HG03354 (cell line): ENCODE data around the gene RAPGEF2.
"Not testable (repeated sequence)": the region's sequence is repeated elsewhere in the genome, so short reads cannot be mapped to it uniquely, and the experiment has no call there.

Source experiments
- ATAC-seq: cut with Tn5 transposase; IDR thresholded peaks from one replicate; pipeline ENCODE4 v1.9.1; 2021; ENCODE audit warnings: mild to moderate bottlenecking; ENCODE audit not compliant: unreplicated experiment, poor library complexity, severe bottlenecking

RAPGEF2 gene

DNA sequence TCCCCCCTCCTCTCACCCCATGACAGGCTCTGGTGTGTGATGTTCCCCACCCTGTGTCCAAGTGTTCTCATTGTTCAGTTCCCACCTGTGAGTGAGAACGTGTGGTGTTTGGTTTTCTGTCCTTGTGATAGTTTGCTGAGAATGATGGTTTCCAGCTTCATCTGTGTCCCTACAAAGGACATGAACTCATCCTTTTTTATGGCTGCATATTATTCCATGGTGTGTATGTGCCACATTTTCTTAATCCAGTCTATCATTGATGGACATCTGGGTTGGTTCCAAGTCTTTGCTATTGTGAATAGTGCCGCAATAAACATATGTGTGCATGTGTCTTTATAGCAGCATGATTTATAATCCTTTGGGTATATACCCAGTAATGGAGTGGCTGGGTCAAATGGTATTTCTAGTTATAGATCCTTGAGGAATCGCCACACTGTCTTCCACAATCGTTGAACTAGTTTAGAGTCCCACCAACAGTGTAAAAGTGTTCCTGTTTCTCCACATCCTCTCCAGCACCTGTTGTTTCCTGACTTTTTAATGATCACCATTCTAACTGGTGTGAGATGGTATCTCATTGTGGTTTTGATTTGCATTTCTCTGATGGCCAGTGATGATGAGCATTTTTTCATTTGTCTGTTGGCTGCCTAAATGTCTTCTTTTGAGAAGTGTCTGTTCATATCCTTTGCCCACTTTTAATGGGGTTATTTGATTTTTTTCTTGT lies 81.2 kb downstream of the RAPGEF2 start:
- ATAC-seq = not testable (repeated sequence)

DNA sequence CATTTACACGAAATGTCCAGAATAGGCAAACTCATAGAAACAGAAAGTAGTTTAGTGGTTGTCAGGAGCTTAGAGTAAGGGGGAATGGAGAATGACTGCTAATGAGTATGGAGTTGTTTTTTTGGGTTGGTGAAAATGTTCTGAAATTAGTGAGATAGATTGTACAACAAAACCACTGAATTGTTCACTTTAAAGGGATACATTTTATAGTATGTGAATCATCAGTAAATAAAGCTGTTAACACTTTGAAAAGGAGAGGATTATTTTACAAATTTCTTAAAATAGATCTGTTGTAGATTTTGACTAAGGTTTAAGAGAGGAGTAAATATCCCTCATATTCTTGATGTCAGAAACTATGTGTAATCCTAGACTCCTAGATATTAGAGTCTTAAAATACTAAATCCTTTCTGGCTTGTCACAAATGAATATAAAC lies 82.7 kb downstream of the RAPGEF2 start:
- ATAC-seq = no peak

DNA sequence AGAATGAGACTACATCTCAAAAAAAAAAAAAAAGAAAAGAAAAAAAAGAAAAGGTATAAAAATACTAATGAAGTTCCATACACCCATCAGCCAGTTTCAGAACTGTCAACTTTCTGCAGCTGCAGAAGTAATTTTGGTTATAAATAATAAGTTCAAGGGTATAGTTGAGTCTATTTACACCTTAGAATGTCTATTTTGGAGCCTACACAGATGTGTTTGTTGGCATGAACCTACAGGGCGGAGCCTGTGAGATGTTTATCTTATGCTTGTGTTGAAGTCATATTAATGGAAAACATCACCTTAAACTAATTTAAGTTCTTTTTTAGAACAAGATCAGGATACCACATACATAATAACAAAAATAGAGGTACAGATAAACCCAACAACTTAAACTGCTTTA lies 85.8 kb downstream of the RAPGEF2 start:
- no peak for ATAC-seq

DNA sequence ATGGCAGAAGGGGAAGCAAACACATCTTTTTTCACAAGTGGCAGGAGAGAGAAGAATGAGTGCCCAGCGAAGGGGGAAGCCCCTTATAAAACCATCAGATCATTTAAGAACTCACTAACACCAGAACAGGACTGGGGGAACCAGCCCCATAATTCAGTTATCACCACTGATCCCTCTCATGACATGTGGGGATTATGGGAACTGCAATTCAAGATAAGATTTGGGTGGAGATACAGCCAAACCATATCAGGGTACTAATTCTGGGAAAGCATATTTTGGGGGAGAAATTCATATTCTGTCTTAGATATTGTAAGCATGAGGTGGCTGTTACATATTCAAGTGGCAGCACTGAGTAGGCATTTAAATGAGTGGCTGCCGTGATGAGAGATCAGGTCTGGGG lies 87.8 kb downstream of the RAPGEF2 start:
- no peak for ATAC-seq

DNA sequence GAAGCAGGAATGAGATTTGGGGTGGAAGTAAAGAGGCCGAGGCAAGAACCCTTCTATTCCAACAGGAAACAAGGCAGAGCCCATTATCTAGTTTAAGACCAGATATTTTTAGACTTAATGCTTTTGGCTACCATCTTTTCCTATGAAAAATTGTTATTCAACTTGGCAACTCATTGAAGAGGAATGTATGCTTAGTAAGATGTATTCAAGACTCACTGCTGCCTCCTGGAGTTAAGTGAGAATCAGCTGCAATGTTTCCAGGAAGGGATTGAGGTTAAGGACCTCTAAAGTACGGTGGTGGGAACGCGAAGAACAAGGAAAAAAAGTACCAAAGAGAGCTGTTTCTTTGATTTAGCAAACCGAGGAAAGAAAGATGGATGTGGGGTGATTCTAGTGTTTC lies 89.1 kb downstream of the RAPGEF2 start:
- no peak for ATAC-seq

DNA sequence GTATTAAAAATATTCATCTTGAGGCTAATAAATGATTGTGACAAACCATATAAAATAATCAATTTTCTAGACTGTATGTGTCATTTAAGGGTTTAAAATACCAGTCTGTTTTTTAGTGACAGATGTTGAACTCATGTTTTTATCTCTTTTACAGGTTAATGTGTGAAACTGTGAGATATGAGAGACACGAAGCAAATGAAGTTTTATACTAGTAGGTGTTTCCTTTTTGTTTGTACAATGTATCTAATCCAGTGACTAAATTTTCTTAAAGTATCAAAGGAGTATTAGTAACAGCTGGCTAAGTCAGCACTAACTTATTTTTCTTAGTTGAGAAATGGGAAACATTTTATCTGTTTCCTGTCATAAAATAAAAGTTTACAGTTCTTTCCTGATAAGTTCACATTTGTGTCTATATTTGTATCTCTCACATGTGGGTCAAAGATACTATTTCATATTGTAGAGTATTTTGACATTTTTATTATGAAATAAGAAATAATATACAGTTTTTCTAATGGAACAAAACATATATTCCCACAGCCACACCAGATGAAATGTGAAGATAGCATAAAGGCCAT lies 90.3 kb downstream of the RAPGEF2 start:
- ATAC-seq = no peak

DNA sequence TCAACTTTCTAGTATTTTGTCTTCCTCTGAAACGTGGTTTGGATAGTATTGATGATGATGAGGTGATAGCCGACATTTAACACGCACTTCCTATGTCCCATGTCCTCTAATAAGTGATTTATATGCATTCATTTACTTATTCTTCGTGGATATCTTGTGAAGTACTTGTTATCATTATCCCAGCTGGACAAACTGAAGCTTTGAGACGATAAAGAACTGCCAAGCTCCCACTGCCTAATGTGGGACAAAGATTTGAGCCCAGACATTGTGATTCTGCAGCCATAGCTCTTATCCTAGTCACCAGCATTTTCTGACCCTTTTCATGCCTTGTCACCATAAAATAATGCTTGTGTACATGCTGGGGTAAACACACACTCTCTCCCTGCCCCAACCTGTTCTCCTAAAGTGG lies 92.5 kb downstream of the RAPGEF2 start:
- ATAC-seq = no peak

DNA sequence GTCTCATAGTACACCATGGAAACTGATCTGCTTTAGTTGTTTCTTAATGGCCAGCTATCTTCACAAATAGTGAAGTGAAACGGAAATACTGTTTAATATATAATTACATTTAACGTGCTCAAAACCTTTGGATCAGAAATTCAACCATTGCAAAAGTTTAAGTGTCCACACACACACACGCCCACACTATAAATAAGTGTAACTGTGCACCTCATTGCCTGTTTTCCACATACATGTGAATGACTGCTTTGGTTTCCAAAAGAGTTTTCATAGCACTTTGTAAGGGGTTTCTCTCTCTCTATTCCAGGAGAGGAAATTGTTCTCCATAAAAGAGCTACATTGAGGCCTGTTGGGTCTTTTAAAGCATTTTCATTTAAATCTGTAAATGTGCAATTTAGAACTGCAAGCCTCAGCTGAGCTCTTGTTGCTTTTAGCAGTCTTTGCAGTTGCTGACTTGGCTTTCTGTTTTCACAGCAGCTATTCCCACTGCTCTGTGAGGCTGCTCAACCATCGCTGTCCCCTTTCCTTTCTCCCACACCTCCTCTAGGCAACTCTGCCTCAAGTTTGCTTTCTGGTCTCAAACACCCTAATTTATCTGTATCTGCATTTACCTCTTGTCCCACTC lies 94.5 kb downstream of the RAPGEF2 start:
- no peak for ATAC-seq

DNA sequence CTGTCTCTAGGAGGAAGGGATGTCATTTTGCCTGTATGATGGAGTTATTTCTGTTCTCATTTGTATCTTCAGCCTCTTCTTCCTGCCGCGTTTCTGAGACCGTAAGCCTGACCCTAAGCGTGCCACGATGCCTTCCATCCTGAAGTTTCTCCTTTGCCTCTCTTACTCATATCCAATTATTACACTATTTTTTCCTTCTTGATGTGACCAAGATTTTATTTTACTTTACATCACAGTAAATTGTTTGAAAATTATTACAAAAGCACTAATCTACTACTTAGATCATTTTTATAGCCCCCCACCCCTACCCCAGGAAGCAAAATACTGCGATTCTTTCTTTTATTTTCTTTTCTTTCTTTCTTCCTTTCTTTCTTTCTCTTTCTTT lies 95.0 kb downstream of the RAPGEF2 start:
- no peak for ATAC-seq

DNA sequence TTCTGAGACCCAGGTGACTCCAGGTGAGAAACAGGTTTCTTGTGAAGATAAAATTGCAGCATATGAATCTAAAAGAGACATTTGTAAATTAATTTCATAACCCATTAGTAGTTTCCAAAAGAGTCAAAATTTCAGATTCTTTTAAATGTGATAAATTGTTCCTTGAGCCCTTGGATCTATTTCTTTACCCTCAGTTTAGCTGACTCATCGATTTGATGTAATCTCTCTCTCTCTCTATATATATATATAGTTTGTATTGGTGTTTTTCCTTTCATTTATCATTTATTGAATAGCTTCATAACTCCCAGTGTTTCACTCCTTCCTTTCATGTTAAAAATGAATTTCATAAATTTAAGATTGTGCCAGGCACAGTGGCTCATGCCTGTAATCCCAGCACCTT lies 96.9 kb downstream of the RAPGEF2 start:
- ATAC-seq = no peak

DNA sequence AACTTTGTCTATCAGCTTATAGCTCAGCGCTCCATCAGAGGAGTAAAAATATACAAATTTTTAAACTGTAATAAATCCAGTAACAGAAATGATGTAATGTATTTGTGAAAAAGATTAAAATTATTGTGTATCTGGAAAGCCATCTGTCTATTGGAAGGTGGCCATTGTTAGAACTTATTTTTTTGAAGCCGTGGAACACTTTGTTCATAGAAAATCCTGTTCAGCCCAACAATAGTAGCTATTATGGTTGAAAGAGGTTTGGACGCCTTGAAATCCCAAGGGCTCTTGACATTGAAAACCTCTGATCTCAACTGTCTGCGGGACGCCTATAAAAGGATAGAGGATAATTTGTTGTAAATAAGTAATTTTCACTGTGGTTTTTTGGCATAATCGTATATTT lies 98.3 kb downstream of the RAPGEF2 start:
- no peak for ATAC-seq

DNA sequence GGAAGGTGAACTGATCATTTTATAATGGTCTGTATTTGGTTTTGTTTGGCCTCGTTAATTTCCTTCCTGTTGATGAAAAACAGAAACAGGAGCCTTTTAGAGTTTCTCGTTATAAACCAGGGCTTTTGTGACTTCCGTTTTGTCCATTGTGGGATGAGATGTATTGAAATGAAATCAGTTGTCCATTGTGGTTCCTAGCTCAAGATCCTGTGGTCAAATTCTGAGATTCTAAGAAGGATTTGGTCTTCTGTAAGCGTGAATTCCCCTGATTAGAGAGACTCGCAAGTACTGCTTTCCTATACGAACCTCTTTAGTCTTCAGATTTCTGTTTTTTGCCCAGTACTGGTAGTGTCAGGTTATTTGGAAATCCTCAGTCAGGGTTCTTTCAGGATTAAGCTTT lies 101.7 kb downstream of the RAPGEF2 start:
- ATAC-seq = no peak

DNA sequence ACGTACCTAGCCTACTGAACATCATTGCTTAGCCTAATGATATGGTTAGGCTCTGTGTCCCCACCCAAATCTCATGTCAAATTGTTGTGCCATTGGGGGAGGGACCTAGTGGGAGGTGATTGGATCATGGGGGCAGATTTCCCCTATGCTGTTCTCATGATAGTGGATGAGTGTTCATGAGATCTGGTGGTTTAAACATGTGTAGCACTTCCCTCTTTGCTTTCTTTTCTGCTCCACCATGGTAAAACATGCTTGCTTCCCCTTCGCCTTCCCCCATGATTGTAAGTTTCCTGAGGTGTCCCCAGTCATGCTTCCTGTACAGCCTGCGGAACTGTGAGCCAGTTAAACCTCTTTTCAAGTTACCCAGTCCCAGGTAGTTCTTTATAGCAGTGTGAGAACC lies 102.6 kb downstream of the RAPGEF2 start:
- ATAC-seq = no peak

DNA sequence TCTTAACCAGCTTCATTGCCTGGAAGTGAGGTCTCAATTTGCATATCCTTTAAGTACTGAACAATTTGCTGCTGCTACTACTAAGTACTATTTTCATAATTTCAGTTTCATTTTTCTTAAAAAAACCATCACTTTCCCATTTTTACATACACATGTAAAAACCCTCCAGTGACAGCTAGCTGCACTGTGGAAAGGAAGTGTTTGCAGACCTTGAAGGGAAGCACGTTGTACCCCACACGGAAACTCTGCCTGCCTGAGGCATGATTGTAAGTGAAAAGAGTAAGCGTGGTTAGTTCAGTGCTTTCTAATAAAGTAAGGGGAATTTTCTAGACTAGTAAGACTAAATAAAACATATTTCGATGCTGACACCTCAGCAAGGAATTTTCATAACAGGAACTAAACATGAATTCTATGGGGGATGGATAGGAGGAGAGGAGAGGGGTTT lies 103.6 kb downstream of the RAPGEF2 start:
- ATAC-seq = peak; percentile 75

DNA sequence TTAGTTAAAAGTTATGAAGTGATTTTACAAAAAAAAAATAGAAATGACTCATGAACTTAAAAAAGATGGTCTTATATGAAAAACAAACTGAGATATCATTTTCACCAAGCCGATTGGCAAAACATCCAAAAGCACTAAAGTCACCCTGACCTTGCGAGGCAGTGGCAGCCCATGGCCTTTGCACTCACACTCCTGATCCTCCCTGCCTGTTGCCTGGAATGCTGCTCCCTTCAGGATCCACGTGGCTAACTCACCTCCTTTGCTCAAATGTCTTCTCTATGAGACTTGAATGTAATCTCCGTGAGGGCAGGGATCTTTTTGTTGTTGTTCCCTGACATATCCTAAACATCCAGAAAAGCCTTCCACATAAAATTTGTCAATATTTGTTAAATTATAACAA lies 106.4 kb downstream of the RAPGEF2 start:
- ATAC-seq = no peak

DNA sequence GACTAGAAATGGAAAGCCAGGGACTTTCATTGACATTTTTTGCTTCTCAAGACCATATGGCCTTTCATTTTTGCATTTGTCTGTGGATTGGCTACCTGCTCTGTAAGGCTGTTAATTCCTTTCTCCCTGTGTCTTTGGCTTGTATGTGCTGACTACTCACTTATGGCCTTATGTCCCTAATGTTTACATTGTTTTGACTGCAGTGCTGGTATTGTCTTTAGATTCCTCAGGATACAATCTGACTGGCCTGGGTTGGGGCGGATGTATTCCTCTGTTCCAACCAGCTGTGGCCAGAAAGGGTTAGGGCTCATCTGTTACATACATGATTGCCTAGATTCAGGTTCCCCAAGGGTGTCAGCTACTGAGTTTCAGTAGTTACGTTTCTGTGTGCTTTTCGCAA lies 108.1 kb downstream of the RAPGEF2 start:
- ATAC-seq = no peak

DNA sequence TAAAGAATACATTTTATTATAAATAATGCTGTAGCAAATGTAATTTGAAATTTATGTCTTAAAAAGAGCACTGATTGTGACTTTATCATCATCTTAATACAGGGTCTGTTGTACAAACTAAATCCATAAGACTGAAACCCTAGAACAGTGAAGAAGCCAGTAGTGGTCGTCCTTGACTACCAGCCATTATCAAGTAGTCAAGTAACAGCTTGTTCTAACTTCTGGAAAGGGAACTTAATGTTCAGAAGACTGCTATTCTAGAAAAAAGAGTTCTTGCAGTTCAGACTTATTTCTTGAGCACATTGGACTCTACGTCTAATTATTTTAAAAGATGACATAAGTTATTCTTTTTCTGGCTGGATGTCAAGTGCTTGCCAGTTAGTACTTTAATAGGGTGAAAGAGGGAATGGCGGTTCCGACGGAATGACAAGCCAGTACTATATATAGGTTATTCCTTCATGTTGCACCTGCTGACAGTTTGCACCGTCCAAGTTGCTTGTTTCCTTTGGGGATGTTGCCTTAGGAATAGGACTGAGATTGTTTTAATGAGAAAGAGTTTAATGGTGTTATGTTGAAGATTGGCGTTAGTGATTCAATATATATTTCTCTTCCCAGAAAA lies 109.9 kb downstream of the RAPGEF2 start:
- ATAC-seq = no peak

DNA sequence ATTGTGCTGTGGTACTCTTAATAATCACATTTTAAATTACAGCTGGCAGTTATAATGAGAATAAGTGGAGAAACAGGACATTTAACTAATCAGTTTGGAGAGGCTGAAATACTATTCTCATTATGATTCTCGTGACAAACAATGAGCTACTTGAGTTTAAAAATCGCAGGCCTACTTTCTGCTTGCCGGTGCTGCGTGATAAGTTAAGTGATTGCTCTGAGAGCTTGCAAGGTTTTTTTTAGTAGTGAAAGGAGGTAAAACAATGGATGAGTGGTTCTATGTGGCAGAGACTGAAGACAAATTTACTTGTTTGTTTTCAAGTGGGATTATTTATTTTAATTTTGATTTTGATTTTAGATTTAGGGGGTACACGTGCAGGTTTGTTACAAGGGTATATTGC lies 114.0 kb downstream of the RAPGEF2 start:
- ATAC-seq = no peak

DNA sequence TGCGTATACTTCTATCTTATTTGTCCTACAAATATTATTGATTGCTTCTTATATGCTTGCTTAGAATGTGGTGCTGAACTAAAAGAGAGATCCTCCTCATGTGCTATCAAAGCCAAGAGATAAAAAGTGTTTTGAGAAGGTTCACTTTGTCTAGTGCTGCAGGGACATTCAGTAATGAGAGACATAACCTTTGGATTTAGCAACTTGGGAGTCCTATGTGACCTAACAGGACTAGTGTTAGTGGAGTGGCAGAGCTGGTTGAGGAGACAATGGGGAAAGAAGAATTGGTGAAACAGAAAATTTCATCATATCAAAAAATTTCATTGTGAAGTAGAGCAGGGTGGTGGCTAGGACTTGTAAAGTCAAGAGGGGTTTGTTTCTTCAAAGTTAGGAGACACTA lies 117.0 kb downstream of the RAPGEF2 start:
- no peak for ATAC-seq

DNA sequence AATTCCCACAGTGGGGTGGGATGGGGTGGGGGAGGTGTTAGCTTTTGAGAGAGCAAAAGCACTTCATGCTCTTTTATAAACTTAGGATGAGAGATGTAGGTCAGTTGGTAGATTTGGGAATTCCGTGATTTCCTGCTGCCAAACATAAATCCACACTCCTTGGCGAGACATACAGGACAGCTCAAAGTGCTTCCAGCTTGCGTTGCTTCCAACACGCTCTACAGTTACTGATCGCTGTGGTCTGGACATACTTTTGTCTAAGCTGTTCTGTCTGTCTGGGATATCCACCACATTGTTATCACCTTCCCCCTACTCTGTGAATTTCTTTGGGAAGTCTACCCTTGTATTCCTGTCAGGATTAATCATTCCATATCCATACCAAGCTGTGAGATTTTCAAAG lies 117.5 kb downstream of the RAPGEF2 start:
- no peak for ATAC-seq

DNA sequence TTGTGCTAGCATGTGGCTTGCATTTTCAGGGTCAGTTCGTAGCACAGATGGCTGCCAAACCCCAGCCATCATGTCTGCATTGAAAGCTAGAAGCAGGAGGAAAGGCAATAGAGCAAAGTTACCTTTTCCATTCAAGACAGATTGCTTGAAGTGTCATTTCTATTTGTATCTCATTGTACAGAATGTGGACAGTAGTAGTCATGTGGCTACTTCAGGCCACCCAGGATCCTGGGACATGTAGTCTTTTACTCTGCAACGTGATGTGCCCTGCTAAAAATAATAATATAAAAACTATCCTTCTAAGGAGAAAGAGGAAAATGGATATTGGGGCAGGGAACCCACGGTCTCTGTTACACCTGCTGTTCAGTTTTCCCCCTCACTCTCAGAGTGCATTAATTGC lies 118.4 kb downstream of the RAPGEF2 start:
- ATAC-seq = no peak
